NCI-H748 (cell line): ENCODE measurements around the gene VAV3.
"Not testable (repeated sequence)": the region's sequence is repeated elsewhere in the genome, so short reads cannot be mapped to it uniquely, and the experiment has no call there.

ENCODE experiments used
- DNase-seq: peaks from one replicate; lab custom pipeline; 2025; ENCODE audit not compliant: unreplicated experiment; lab: John Stamatoyannopoulos, UW

The VAV3 gene, protein sequence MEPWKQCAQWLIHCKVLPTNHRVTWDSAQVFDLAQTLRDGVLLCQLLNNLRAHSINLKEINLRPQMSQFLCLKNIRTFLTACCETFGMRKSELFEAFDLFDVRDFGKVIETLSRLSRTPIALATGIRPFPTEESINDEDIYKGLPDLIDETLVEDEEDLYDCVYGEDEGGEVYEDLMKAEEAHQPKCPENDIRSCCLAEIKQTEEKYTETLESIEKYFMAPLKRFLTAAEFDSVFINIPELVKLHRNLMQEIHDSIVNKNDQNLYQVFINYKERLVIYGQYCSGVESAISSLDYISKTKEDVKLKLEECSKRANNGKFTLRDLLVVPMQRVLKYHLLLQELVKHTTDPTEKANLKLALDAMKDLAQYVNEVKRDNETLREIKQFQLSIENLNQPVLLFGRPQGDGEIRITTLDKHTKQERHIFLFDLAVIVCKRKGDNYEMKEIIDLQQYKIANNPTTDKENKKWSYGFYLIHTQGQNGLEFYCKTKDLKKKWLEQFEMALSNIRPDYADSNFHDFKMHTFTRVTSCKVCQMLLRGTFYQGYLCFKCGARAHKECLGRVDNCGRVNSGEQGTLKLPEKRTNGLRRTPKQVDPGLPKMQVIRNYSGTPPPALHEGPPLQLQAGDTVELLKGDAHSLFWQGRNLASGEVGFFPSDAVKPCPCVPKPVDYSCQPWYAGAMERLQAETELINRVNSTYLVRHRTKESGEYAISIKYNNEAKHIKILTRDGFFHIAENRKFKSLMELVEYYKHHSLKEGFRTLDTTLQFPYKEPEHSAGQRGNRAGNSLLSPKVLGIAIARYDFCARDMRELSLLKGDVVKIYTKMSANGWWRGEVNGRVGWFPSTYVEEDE

DNA sequence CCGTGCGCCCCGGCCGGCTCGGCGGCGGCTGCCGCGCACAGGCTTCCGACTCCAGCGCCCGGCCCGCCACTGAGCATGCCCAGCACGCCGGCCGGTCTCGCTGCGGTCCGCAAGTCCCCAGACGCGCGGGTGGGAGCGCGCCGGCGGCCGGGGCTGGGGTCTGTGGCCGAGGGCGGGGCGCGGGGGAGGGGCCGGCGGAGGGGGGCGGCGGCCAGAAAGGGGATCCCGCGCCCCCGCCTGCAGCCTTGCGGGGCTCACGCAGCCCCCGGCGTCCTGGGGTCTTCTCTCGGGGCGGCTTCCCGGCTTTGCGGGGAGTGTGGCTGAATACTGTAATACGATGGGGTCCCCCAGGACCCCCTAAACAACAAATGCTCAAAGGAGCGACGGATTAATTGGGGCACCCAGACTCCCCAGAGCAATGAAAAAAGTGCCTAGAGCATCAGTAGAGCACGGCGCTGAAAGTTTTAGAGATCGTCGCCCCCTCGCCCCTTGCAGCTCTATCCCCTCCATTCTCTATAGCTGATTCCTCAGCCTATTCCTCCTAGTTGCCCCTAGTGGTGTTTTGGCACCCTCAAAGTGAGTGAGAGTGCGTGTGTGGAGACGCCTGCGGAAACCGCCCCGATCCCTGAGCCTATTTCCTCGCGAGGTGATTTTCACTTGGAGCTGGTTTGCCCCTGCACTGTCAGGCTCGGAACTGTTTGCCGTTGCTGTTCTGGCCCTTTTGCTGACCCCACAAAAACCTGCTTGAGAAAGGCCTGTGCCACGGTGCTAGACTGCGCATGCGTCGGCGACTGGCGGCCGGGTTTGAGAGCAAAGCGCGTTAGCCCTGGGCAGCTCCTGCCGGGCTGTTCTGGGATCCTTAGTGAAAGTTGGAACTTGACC, at the start of gene VAV3:
Gene VAV3, minus strand, starts transcription at position 71 of the 882 bp plus-strand sequence. CDS start 311 bp downstream, outside the sequence.
- peak; percentile 82 for DNase-seq

DNA sequence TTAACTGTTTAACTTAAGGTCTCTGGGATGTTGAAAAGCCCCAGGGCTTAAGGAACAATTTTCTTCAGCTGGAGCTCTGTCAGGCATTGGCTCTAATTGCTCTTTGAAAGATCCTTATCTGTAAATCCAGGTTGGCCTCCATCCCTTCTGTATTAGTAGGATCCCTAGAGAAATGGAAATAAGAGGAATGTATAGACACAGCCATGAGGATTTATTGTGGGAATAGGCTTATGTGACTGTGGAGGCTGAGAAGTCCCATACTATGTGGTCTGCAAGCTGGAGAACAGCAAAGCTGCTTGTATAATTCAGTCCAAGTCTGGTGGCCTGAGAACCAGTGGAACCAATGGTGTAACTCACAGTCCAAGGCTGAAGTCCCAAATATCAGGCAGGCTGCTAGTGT, 47.6 kb upstream of the VAV3 start:
- no peak for DNase-seq

DNA sequence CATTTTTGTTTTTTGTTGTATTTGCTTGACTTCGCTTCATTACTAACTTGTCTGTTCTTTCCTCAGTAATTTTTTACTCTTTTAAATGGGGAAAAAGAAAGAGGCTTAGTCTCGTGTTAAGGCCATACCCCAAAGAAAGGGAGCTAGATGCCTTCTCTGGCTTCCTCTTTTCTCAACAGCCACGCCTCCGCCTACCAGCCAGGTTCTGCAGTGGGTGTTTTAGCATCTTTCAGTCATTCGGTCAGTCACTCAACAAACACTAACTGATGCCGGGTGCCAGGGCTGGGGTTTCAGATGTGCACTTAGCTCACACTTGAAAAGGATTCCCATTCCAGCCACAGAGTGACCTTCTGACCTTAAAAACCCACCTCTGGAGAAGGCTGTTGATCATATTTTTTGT, 46.3 kb upstream of the VAV3 start:
- DNase-seq, result no peak

DNA sequence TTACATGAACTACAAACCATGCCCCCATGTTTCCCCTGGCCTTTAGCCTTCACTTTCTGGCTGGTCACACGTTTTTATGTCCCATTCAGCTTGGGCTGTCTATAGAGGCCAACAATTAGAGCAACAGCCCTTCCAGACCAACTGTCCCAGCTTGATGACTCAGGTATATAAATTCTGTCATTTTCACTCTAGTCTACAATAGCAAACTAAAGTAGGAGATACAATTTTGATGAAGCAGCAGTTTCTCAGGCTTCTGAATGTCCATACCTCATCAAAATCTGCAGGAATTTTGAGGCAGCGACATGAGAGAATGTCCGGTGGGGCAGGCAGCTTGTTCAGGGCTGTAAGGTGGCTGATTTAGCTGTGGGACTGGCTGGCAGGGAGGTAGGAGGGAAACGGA, 45.6 kb upstream of the VAV3 start:
- DNase-seq, result no peak

DNA sequence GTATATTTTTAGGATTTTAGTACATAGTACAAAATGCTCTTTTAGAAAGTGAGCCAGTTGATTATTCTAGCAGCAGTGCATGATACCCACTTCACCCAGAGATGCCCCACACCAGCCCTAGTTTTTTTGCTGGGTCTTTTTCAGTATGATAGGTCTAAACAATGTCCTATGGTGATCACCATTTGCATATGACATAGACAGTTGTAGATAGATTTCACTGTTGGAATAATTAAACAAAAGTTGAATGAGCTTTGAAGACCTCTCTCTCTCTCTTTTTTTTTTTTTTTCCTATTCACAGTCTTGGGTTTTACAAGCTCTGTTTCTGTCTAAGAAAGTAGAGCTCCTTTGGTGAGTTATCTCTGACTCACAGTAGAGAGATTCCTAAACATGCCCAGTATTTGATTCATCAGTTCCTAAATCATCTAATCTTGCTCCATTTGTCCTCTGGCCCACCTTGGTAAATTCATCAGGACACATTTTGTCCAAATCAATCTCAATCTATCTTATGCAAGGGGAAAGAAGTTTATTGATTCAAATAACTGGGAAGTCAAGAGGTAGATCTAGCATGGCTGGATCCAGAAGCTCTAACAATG, 44.7 kb upstream of the VAV3 start:
- DNase-seq, result no peak

DNA sequence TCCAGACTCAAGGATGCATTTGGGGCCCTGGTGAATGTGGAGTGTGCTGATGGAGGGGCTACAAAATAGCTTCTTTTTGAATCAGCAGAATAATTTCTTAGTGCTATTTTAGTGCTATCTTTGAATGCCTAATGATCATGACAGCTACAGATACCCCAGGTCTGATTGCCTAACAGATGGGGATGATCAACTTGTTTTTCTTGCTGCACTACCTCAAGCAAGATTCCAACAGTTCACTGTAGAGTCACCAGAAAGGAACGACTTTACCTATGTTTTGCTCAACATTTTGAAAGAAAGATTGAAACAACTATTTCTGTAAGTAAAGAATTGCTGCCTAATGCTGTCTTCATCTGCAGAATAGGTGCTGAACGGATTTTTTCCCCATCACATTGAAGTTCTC, 42.6 kb upstream of the VAV3 start:
- DNase-seq, result no peak

DNA sequence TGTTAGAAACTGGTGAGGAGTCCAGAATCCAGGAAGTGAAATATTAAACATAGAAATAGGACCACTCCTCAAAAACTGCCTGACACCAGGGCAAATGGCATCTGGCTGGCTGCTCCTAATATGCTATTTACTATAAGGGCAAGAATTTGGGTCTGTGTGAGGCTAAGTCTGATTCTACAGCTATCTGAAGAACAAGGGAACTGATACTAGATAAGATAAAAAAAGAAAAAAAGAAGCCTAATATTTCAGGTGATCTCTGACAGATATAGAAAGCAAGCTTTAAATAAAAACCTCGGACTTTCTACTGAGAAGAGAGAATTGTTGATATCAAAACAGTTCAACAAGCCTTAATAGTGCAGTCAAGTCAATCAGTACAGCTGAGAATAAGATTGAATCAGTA, 42.1 kb upstream of the VAV3 start:
- no peak for DNase-seq

DNA sequence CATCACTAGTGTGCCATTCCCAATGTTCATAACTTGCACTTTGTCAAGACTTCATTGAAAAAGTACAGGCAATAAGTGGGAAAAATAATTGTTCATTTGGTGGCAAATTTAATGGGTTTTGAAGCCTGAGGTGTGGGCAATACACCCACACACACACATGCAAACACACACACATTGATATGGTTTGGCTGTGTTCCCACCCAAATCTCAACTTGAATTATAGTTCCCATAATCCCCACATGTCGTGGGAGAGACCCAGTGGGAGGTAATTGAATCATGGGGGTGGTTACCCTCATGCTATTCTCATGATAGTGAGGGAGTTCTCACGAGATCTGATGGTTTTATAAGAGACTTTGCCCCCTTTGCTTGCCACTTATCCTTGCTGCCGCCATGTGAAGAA, 39.9 kb upstream of the VAV3 start:
- DNase-seq, result not testable (repeated sequence)

DNA sequence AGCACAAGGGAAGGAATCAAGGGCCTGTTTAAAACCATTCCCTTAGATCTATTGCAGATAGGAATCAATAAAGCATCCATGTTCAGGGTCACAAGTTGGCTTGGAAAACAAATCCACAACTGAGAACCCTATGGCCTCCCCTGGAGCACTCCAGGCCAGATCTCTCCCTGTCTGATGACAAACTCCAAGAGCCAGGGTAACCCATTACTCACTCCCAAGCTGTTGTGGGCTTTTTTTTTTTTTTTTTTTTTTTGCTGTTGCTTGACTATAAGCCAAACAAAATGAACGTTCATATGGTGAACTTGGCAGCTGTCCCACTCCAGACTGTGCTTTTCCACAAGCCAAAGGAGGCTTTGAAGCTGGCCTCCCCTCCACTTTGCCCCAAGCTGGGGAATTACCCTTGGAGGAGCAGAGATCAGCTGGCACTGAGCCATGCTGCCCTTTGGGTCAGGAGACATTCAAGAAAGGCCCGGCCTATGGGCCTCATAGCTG, 35.7 kb upstream of the VAV3 start:
- DNase-seq, result peak; percentile 4

DNA sequence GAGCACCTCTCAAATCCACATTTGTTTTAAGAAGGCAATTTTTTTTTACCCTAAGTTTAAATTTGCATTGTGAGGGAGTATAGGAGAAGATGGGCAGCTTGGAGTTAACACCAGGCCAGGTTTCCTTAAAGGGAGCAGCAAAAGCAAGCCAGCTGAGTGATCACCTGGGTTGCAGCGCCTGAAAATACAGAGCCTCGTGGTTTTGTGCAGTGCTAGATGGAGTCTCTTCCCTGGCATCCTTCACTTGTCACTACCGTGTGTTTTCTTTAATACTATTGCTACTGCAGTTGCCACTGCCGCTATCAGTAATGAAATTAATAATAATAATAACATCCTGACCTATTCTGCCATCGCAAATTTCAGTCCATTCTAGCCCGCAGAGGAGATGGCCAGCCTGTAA, 35.2 kb upstream of the VAV3 start:
- no peak for DNase-seq

DNA sequence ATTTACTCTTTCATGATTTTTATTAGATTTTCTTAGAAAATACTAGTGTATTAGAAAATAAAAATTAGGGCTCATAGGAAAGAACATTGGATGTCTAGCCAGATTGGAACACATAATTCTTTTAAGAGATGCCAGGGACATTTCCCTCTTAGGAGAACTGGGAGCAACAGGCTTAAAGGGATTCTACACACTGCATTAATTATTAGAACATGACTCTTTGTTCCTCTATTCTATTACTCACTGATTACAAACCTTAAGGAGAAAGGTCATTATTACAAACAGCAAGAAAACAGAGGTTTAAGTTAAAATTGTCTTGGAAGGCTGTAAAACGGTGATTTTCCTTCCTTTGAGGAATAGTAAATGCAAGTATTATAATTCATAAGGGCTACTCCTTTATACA, 32.9 kb upstream of the VAV3 start:
- DNase-seq, result no peak

DNA sequence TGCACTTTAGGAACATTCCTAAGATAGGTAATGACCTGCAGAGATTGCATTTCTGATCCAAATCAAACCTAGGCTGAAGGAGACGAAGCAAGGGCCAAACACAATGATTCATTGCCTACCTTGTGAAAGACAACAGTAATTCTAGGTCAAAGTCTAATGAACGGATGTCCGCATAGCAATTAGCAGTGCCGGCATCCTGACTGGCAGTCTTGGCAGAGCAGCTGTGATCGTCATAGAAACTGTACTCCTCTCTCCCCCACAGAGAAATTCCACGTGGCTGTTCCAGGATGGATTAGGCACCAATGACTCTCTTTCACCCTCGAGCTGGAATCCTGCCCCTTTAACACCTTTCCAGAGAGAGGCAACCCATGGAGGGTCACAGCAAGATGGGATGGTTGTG, 28.9 kb upstream of the VAV3 start:
- DNase-seq, result peak; percentile 38

DNA sequence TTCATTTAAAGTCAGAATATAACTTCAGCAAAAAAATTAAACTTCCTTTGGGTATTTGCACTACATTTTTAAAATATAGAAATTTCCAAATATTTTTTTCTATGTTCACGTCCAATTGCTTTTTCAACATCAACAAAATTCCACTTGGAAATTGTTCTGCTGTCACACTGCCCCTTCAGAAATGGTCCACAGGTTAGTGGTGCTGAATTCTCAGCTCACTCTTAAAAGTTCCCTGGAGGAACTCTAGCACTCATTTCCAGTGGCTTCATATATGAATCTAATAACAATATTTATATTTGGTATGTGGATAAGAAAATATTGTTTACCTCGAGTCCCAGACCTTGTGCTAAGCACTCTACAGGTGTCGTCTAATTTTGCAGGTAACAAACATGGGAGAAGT, 27.4 kb upstream of the VAV3 start:
- no peak for DNase-seq

DNA sequence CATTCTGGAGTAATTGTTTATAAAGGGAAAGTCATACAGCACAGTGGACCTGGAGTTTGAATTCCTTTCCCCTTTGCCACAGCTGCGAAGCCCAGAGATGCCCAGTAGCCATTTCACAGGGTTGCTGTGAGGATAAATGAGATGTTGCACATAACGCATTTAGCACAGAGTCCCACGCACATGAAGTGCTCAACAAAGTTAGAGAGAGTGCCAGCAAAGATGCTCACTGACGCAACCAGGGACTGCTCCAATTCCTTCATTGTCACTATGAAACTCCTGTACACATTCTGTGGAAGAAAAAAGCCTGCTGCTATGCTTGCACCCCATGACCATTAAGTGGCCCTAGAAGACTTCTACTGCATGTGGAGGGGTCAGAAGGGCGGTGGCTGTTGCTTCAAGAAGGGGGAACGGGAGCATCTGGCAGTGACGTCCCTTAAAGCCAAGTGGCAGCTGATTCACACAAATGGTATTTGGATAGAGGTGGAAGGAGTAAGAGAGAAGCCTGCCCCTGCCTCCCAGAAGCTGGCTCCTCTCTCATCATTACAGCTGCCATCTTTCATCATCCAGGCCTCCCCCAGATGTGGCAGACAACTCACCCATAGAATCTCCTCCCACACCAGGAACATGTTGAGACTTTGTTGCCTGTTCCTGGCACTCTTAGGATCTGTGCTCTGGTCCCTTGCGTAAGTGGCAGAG, 26.5 kb upstream of the VAV3 start:
- no peak for DNase-seq

DNA sequence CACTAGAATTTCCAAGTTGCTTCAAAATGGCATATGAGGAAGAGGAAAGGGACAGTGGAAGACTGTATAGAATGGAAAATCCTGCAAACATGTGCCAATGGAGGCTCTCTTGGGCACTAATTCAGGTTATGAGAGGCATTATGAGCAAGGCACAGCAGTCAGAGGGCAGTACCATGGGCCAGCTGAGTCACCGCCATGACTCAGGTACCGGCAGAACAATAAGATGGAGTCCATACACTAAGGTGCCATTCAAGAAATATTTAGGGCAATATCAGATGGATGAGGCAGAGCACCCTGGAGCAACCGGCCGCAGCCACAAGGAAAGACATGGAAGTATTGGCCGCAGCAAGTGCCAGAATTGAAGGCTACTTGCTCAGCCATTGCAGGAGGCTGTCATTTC, 25.6 kb upstream of the VAV3 start:
- no peak for DNase-seq

DNA sequence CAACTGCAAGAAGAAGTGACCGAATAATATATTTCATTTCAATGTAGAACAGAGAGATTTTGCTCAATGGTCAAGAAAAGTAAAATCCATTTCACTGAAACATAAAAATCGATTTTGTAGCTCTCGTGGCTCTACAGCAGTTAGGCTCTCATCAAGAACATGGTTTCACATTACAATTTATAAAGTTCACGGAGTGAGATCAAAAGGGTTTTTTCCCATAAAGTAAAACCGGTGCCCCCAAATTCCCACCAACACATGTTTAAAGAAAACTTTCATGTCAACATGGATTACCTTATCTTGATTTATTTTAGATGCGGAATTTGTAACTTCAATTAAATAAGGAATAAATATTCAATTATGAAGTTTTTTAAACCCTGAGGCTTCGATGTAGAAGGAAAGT, 16.3 kb upstream of the VAV3 start:
- no peak for DNase-seq

DNA sequence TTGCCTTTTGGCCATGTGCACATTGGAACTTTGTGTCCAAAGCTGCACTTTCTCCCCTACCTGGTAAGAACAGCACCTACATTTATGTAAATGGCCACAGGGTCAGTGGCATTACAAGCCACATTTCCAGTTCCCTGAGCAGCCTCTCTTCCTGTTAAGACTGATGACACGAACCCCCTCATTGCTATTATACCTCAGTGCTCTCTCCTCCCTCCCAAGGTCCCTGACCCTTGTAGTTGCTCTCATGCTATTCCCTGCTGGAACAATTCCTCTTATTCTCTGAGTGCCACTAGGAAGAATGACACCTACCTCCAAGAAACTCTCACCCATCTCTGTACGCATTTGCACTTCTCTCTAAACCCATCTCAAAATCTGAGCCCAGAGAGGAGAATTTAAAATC, 14.9 kb upstream of the VAV3 start:
- no peak for DNase-seq

DNA sequence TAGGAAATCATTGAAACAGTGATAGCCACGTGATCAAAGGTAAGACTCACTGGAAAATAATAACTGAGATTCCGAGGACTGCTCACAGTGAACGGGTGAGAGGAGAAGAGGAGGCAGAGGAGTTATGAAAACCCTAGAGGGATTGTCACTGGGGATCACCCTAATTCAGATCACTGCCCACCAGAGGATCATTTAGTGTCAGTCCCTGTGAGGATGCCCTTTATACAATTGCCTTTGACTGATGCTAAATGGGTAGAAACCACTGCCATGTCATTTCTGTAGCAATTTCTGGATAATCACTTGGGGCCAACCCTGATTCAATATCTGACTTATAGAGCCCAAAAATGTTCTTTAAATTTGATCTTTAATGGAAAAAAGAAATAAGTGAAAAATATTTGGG, 14.1 kb upstream of the VAV3 start:
- DNase-seq, result no peak

DNA sequence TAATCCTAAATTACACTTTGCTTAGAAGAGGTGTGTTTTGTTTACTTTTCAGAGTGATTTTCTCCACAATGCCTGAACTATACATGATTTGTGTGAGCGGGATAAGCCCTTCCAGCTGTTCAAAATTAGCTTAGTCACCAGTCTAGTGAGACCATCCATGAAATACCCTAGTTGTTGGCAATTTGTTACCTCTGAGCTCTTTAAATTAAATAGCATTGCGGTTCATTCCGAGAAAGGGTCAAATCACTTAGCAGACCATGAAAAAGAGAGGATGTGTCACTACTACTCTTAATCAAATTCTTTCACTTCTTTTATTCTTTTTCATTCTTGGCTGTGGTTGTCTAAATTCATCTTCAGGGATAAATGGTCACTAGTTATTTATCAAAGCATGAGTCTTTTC, 11.9 kb upstream of the VAV3 start:
- peak; percentile 38 for DNase-seq

DNA sequence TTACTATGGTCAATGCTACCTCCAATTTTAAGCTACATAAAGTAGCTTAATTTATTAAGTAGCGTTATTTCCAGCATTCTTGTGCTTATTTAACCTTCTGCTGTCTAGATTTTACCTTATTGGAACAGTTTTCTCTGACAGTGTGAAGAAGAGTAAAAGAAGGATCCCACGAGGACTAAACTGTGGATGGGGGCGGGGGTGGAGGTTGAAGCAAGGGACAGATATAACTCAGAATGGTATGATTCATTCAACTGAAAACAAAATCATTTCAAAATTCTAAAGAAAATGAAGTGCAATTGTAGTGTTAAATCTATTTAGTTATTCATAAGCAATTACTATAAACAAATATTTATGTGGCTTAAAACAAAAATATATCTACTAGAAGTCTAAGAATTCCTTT, 11.5 kb upstream of the VAV3 start:
- DNase-seq, result no peak
